ENCODE results near the gene FAM181A.

DNA sequence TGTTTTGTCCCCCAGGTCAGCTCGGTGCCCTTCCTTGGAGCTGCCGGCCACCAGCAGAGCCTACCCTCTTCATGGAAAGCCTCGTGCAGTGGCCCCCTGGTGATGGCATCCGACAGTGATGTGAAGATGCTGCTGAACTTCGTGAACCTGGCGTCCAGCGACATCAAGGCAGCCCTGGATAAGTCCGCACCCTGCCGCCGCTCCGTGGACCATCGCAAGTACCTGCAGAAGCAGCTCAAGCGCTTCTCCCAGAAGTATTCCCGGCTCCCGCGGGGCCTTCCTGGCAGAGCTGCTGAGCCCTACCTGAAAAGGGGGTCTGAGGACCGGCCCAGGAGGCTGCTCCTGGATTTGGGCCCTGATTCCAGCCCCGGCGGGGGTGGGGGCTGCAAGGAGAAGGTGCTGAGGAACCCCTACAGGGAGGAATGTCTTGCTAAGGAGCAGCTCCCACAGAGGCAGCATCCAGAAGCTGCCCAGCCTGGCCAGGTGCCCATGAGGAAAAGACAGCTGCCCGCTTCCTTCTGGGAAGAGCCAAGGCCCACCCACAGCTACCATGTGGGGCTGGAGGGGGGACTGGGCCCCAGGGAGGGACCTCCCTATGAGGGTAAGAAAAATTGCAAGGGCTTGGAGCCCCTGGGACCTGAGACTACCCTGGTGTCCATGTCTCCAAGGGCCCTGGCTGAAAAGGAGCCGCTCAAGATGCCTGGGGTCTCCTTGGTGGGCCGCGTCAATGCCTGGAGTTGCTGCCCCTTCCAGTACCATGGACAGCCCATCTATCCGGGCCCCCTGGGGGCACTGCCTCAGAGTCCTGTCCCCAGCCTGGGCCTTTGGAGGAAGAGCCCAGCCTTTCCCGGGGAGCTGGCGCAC lies 1.3 kb downstream of the FAM181A start:
- TF ChIP-seq, protein P1, sequence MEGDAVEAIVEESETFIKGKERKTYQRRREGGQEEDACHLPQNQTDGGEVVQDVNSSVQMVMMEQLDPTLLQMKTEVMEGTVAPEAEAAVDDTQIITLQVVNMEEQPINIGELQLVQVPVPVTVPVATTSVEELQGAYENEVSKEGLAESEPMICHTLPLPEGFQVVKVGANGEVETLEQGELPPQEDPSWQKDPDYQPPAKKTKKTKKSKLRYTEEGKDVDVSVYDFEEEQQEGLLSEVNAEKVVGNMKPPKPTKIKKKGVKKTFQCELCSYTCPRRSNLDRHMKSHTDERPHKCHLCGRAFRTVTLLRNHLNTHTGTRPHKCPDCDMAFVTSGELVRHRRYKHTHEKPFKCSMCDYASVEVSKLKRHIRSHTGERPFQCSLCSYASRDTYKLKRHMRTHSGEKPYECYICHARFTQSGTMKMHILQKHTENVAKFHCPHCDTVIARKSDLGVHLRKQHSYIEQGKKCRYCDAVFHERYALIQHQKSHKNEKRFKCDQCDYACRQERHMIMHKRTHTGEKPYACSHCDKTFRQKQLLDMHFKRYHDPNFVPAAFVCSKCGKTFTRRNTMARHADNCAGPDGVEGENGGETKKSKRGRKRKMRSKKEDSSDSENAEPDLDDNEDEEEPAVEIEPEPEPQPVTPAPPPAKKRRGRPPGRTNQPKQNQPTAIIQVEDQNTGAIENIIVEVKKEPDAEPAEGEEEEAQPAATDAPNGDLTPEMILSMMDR (IDR thresholded peaks at IDR 0.05): no peak
- TF ChIP-seq, protein P2, sequence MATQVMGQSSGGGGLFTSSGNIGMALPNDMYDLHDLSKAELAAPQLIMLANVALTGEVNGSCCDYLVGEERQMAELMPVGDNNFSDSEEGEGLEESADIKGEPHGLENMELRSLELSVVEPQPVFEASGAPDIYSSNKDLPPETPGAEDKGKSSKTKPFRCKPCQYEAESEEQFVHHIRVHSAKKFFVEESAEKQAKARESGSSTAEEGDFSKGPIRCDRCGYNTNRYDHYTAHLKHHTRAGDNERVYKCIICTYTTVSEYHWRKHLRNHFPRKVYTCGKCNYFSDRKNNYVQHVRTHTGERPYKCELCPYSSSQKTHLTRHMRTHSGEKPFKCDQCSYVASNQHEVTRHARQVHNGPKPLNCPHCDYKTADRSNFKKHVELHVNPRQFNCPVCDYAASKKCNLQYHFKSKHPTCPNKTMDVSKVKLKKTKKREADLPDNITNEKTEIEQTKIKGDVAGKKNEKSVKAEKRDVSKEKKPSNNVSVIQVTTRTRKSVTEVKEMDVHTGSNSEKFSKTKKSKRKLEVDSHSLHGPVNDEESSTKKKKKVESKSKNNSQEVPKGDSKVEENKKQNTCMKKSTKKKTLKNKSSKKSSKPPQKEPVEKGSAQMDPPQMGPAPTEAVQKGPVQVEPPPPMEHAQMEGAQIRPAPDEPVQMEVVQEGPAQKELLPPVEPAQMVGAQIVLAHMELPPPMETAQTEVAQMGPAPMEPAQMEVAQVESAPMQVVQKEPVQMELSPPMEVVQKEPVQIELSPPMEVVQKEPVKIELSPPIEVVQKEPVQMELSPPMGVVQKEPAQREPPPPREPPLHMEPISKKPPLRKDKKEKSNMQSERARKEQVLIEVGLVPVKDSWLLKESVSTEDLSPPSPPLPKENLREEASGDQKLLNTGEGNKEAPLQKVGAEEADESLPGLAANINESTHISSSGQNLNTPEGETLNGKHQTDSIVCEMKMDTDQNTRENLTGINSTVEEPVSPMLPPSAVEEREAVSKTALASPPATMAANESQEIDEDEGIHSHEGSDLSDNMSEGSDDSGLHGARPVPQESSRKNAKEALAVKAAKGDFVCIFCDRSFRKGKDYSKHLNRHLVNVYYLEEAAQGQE (IDR thresholded peaks at IDR 0.05; ENCODE audit: insufficient read depth in 1 of 2, low read depth in 2 of 2, low read length in 1 of 2): no peak
- no peak for TF ChIP-seq TCF7L2 (IDR thresholded peaks at IDR 0.05; ENCODE audit: low read depth, low read length)
- TF ChIP-seq POLR2AphosphoS5 (IDR thresholded peaks at IDR 0.05; ENCODE audit: low read depth, low read length): no peak

Measured in Panc1 (cell line).